ENCODE measurements around the gene UGT1A10. TPM values are rescaled to one million over a fixed set of nuclear protein-coding genes. Genes with fewer than 3 reads are reported as not detected.

UGT1A10 gene
- total RNA-seq, 5 donors from 2014 or later (not counting 1 experiment from before 2014, with no cell fraction given), result not detected

Other genes with a start within 250 kb of the UGT1A10 start
- 10 to 100 TPM; 17.3 to 24.5 (median 20.4) TPM for gene USP40, start 69.7 kb upstream of the UGT1A10 start, total RNA-seq
- not detected for gene UGT1A8, start 18.8 kb upstream of the UGT1A10 start, total RNA-seq
- gene UGT1A9, start 35.5 kb downstream of the UGT1A10 start, total RNA-seq, result not detected
- under 1 TPM in 1 of 5 donors, not detected in 4; 0.10 TPM for gene UGT1A7, start 45.5 kb downstream of the UGT1A10 start, total RNA-seq
- gene UGT1A6, start 56.4 kb downstream of the UGT1A10 start, total RNA-seq, result under 1 TPM in 1 of 5 donors, not detected in 4; 0.32 TPM
- gene UGT1A5, start 76.5 kb downstream of the UGT1A10 start, total RNA-seq, result not detected
- not detected for gene UGT1A4, start 82.3 kb downstream of the UGT1A10 start, total RNA-seq
- gene UGT1A3, start 92.6 kb downstream of the UGT1A10 start, total RNA-seq, result not detected
- not detected for gene UGT1A1, start 123.8 kb downstream of the UGT1A10 start, total RNA-seq
- not detected for gene MROH2A, start 141.9 kb downstream of the UGT1A10 start, total RNA-seq
- gene HJURP, start 218.1 kb downstream of the UGT1A10 start, total RNA-seq, result 1 to 10 TPM in 3 of 5 donors, under 1 TPM in 2; 0.33 to 1.7 (median 1.1) TPM

Measured in T-cell (primary cell).